ENCODE measurements around the gene RBMS1.

The RBMS1 gene

DNA sequence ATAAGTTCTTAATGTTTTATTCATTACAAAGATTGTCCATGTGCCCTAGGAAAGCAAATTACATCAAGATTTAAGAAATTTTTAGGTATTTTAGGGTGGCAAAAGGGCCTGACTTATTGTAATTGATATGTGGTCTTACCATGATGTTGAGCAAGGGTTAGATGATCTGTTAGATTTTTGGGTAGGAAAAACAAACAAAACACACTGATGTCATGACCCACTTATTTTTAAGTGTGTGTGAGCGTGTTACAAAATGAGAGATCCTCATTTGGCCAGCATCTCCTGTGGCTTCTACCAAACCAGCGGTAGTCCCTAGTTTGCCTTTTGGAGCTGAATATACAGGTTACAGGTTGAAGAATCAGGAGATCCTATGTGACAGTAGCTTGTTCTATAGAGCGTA lies 203.8 kb downstream of the RBMS1 start:
- POLR2A ChIA-PET (ENCODE audit: low non-redundant PET): no interaction called here
- H3K27ac ChIP-seq: no peak overlapping the region
- DNase-seq (ENCODE audit: low spot score): no peak
- TF ChIP-seq CTCF (conservative IDR thresholded peaks at IDR 0.05; ENCODE audit: low read depth): no peak
- CTCF ChIA-PET: no interaction called here

DNA sequence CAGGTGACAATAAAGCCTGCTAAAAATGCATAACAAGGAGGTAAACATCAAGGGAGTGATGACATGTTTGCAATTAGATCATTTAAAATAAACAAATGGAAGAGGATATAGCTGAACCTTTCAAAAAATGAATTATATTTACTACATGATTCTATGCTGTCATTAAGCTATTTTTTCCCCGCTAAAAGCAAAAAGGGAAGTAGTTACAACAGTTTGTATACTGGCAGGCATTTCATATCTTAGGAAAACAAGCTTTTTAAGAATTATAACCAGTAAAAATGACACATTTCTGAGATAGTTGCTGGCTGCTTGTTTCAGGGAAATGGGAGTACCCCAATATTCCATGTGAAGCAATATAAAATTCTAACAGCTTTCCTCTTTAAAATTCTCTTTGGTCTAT lies 204.5 kb downstream of the RBMS1 start:
- DNase-seq (ENCODE audit: low spot score): no peak
- CTCF ChIA-PET: interaction anchor here (0.7 kb wide), 2 partner anchors 119 to 548 kb away, joined by 4 read pairs; no protein-coding TSS in a partner anchor
- POLR2A ChIA-PET (ENCODE audit: low non-redundant PET): no interaction called here
- no peak overlapping the region for H3K27ac ChIP-seq
- no peak for TF ChIP-seq CTCF (conservative IDR thresholded peaks at IDR 0.05; ENCODE audit: low read depth)

- H3K27ac ChIP-seq: no peak overlapping the region
- no peak for DNase-seq (ENCODE audit: low spot score)
- CTCF ChIA-PET: interaction anchor here (0.7 kb wide), 1 partner anchor 549 kb away, joined by 4 read pairs; no protein-coding TSS in a partner anchor
- POLR2A ChIA-PET (ENCODE audit: low non-redundant PET): no interaction called here
- TF ChIP-seq CTCF (conservative IDR thresholded peaks at IDR 0.05; ENCODE audit: low read depth): no peak
Measured at GRCh38 chr2:160288324-160288723, 205.3 kb downstream of the RBMS1 start.

- no peak for TF ChIP-seq CTCF (conservative IDR thresholded peaks at IDR 0.05; ENCODE audit: low read depth)
- POLR2A ChIA-PET (ENCODE audit: low non-redundant PET): no interaction called here
- no peak overlapping the region for H3K27ac ChIP-seq
- no peak for DNase-seq (ENCODE audit: low spot score)
- CTCF ChIA-PET: no interaction called here
Measured at GRCh38 chr2:160287476-160287875, 206.1 kb downstream of the RBMS1 start.

GRCh38 chr2:160286551-160286950 lies 207.1 kb downstream of the RBMS1 start:
- no peak overlapping the region for H3K27ac ChIP-seq
- ChIA-PET CTCF (no interaction called here), POLR2A (ENCODE audit: low non-redundant PET) (no interaction called here)
- TF ChIP-seq CTCF (conservative IDR thresholded peaks at IDR 0.05; ENCODE audit: low read depth): no peak
- no peak for DNase-seq (ENCODE audit: low spot score)

DNA sequence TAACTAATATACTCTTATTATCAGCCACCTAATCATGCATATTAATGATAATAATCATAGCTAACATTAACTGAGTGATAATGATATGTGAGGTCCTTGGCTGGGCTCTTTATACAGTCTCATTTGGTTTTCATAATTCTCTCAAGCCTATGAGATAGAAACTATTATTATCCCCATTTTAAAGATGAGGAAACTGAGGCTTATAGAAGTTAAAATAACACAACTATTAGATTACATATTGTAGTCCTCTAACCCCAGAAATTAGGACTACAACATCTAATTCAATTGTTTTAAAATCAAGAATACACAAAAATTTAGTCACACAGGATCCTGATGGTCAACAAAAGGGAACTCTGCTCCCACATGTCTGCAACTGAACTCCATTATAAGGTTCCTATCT lies 209.9 kb downstream of the RBMS1 start:
- POLR2A ChIA-PET (ENCODE audit: low non-redundant PET): no interaction called here

More for the DNA sequence above, 209.9 kb downstream of the RBMS1 start:
- TF ChIP-seq CTCF (conservative IDR thresholded peaks at IDR 0.05; ENCODE audit: low read depth): no peak
- no peak overlapping the region for H3K27ac ChIP-seq
- DNase-seq (ENCODE audit: low spot score): no peak
- CTCF ChIA-PET: no interaction called here

Measured in RWPE1 (cell line).